ENCODE data around the gene SCARB2.

DNA sequence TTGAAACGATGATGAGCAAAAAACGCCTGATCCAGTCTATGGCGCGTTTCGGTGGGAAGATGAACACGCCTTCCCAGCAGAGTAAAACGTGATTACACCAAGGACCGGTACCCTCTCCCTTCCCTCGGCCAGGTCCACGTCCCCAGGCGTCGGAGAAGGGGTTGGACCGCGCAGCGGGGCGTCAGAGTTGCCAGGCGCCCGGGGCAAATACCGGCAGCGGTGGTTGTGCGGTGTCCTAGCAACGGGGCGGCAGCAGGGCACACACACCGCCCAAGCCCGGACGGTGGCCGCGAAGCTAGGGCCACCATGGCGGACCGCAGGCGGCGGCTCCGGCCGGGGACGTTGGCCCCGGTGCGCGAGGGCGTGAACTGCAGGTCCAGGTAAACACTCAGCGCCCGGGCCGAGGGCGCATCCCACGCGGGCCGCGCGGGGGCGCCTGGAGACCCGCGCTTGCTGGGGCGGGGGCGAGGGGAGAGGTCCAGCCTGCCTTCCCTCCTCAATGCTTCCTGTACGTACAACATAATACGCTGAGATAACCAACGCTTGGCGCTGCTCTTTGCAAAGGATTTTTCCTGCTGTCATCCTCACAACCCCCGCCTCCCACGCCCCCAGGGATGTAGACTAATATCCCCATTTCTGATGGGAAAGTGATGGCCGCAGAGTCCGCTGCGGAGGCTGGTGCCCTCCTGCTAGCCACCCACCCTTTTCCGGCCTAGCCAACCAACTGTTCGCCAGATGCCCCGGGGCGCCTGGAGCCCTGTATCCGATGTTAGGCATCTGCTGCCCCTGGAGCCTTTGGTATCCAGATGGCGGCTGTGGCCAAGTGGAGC is 38.0 kb upstream of the SCARB2 start, which contains the start of gene FAM47E:
- TF ChIP-seq, protein P1, sequence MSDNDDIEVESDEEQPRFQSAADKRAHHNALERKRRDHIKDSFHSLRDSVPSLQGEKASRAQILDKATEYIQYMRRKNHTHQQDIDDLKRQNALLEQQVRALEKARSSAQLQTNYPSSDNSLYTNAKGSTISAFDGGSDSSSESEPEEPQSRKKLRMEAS (IDR thresholded peaks at IDR 0.05): no peak
- TF ChIP-seq, protein P2, sequence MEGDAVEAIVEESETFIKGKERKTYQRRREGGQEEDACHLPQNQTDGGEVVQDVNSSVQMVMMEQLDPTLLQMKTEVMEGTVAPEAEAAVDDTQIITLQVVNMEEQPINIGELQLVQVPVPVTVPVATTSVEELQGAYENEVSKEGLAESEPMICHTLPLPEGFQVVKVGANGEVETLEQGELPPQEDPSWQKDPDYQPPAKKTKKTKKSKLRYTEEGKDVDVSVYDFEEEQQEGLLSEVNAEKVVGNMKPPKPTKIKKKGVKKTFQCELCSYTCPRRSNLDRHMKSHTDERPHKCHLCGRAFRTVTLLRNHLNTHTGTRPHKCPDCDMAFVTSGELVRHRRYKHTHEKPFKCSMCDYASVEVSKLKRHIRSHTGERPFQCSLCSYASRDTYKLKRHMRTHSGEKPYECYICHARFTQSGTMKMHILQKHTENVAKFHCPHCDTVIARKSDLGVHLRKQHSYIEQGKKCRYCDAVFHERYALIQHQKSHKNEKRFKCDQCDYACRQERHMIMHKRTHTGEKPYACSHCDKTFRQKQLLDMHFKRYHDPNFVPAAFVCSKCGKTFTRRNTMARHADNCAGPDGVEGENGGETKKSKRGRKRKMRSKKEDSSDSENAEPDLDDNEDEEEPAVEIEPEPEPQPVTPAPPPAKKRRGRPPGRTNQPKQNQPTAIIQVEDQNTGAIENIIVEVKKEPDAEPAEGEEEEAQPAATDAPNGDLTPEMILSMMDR (IDR thresholded peaks at IDR 0.05 in 2 of 3, conservative IDR thresholded peaks at IDR 0.05 in 1 of 3; ENCODE audit: borderline replicate concordance in 1 of 3, insufficient read depth in 1 of 3, low read depth in 2 of 3, low read length in 2 of 3): peak in 1 of 3 experiments; percentile 22; a peak in 1 of 6 replicates
- TF ChIP-seq ZNF274 (IDR thresholded peaks at IDR 0.05; ENCODE audit: low read depth, low read length) (no peak), POLR2AphosphoS5 (IDR thresholded peaks at IDR 0.05; ENCODE audit: low read depth, low read length) (0 out of 2 replicates have a peak, but pooled peaks have one; percentile 18), EZH2 (IDR thresholded peaks at IDR 0.05) (no peak), JUND (IDR thresholded peaks at IDR 0.05) (no peak), ZFX (IDR thresholded peaks at IDR 0.05) (no peak)
- TF ChIP-seq, protein P3, sequence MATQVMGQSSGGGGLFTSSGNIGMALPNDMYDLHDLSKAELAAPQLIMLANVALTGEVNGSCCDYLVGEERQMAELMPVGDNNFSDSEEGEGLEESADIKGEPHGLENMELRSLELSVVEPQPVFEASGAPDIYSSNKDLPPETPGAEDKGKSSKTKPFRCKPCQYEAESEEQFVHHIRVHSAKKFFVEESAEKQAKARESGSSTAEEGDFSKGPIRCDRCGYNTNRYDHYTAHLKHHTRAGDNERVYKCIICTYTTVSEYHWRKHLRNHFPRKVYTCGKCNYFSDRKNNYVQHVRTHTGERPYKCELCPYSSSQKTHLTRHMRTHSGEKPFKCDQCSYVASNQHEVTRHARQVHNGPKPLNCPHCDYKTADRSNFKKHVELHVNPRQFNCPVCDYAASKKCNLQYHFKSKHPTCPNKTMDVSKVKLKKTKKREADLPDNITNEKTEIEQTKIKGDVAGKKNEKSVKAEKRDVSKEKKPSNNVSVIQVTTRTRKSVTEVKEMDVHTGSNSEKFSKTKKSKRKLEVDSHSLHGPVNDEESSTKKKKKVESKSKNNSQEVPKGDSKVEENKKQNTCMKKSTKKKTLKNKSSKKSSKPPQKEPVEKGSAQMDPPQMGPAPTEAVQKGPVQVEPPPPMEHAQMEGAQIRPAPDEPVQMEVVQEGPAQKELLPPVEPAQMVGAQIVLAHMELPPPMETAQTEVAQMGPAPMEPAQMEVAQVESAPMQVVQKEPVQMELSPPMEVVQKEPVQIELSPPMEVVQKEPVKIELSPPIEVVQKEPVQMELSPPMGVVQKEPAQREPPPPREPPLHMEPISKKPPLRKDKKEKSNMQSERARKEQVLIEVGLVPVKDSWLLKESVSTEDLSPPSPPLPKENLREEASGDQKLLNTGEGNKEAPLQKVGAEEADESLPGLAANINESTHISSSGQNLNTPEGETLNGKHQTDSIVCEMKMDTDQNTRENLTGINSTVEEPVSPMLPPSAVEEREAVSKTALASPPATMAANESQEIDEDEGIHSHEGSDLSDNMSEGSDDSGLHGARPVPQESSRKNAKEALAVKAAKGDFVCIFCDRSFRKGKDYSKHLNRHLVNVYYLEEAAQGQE (IDR thresholded peaks at IDR 0.05; ENCODE audit: low read depth): no peak
- TF ChIP-seq, protein P4, sequence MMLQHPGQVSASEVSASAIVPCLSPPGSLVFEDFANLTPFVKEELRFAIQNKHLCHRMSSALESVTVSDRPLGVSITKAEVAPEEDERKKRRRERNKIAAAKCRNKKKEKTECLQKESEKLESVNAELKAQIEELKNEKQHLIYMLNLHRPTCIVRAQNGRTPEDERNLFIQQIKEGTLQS (IDR thresholded peaks at IDR 0.05): no peak

All from HCT116 (cell line).